Suprapubic skin (tissue), 3 donors: ENCODE data around the gene IL36RN.

Experiments
- CTCF ChIP-seq, 2 donors: fragments of 200-600 bp in 1 of 2; fragments of 450-650 bp in 1 of 2; sonication (generic) in 1 of 2; IDR thresholded peaks; one replicate each; pipeline ENCODE4 v1.5.1; 2016 to 2019; ENCODE audit warnings: antibody characterized with exemption in 2 of 2, mild to moderate bottlenecking in 1 of 2, moderate library complexity in 1 of 2
- EP300 ChIP-seq: sonication (generic); formaldehyde crosslinking; IDR thresholded peaks from one replicate; pipeline ENCODE4 v1.6.1; 2017; ENCODE audit warnings: antibody characterized with exemption
- POLR2A ChIP-seq, 2 donors: fragments of 450-650 bp; IDR thresholded peaks; one replicate each; pipeline ENCODE4 v1.6.1; 2017; ENCODE audit warnings: antibody characterized with exemption in 2 of 2, mild to moderate bottlenecking in 2 of 2, moderate library complexity in 2 of 2

- TF ChIP-seq POLR2A (IDR thresholded peaks at IDR 0.05), result no peak
- no peak for TF ChIP-seq CTCF (IDR thresholded peaks at IDR 0.05)
- no peak for TF ChIP-seq EP300
These were observed 34.0 kb downstream of the IL36RN start for GRCh38 chr2:113092864-113093612.
